ENCODE results near the gene LEKR1.

LEKR1 gene

GRCh38 chr3:157082305-157082982, 256.3 kb downstream of the LEKR1 start:
- no peak for DNase-seq (ENCODE audit: low read depth)

GRCh38 chr3:157083824-157084223, 257.7 kb downstream of the LEKR1 start:
- DNase-seq (ENCODE audit: low read depth): no peak

GRCh38 chr3:157086060-157086750, 260.1 kb downstream of the LEKR1 start:
- no peak for DNase-seq (ENCODE audit: low read depth)

GRCh38 chr3:157086775-157087174, 260.6 kb downstream of the LEKR1 start:
- DNase-seq (ENCODE audit: low read depth): no peak

GRCh38 chr3:157087373-157087772, 261.2 kb downstream of the LEKR1 start:
- DNase-seq (ENCODE audit: low read depth): no peak

- no peak for DNase-seq (ENCODE audit: low read depth)
Observed at GRCh38 chr3:157087780-157088600, 261.8 kb downstream of the LEKR1 start.

GRCh38 chr3:157088601-157089454, 262.7 kb downstream of the LEKR1 start:
- peak; percentile 85 for DNase-seq (ENCODE audit: low read depth)

- no peak for DNase-seq (ENCODE audit: low read depth)
Observed at GRCh38 chr3:157089455-157090221, 263.5 kb downstream of the LEKR1 start.

GRCh38 chr3:157091083-157091833, 265.1 kb downstream of the LEKR1 start:
- DNase-seq (ENCODE audit: low read depth): no peak

- DNase-seq (ENCODE audit: low read depth): no peak
Observed at GRCh38 chr3:157092230-157092629, 266.1 kb downstream of the LEKR1 start.

- DNase-seq (ENCODE audit: low read depth): no peak
Observed at GRCh38 chr3:157093096-157093495, 266.9 kb downstream of the LEKR1 start.

- DNase-seq (ENCODE audit: low read depth): no peak
Observed at GRCh38 chr3:157094301-157094700, 268.1 kb downstream of the LEKR1 start.

GRCh38 chr3:157094751-157095480, 268.8 kb downstream of the LEKR1 start:
- DNase-seq (ENCODE audit: low read depth): no peak
